ENCODE measurements around the gene AFG1L. TPM values are rescaled to one million over a fixed set of nuclear protein-coding genes. Genes with fewer than 3 reads are reported as not detected.

AFG1L gene
- total and polyA plus RNA-seq, 2 experiments from 2014 or later: 4.1 to 8.7 TPM

GRCh38 chr6:108260809-108261569 is 33.9 kb upstream of the AFG1L start, which contains the start of gene SNX3:
TSS of gene SNX3 (minus strand) at chr6:108261040. CDS start at chr6:108260921, 119 bp downstream.
- peak within 1 kb of the TSS; percentile 85 for H3K4me3 Mint-ChIP-seq
- H3K27me3 Mint-ChIP-seq (ENCODE audit: insufficient read depth, low read depth, poor library complexity): no peaks in the 10 kb centered on the region

More at GRCh38 chr6:108260809-108261569, 33.9 kb upstream of the AFG1L start, which contains the start of gene SNX3:
- H3K27ac Mint-ChIP-seq: peak within 1 kb of the TSS; percentile 96
- Histone ChIP-seq H3K27ac (ENCODE audit: low read depth) (peak within 1 kb of the TSS; percentile 86), H3K9me2 (ENCODE audit: insufficient read depth) (no peaks in the 10 kb centered on the region), H3F3A (replicated peaks; ENCODE audit: low read depth) (peaks cover 2% of the 10 kb centered on the region; the same call in 1 of the 2 replicates), H3K4me3 (peak within 1 kb of the TSS; percentile 98), H3K36me3 (ENCODE audit: insufficient read depth) (no peaks in the 10 kb centered on the region), H3K27me3 (ENCODE audit: insufficient read depth) (no peaks in the 10 kb centered on the region), H3K79me2 (replicated peaks; ENCODE audit: insufficient read depth) (peaks cover 40% of the 10 kb centered on the region), H3K4me1 (ENCODE audit: insufficient read depth) (peaks cover 10% of the 10 kb centered on the region), H3K4me2 (peak within 1 kb of the TSS; percentile 85), H4K20me1 (replicated peaks; ENCODE audit: insufficient read depth) (0 out of 2 replicates have a peak, but pooled peaks cover 7% of the 10 kb centered on the region), H2AFZ (peak within 1 kb of the TSS; percentile 98)
- TF ChIP-seq, protein P1, sequence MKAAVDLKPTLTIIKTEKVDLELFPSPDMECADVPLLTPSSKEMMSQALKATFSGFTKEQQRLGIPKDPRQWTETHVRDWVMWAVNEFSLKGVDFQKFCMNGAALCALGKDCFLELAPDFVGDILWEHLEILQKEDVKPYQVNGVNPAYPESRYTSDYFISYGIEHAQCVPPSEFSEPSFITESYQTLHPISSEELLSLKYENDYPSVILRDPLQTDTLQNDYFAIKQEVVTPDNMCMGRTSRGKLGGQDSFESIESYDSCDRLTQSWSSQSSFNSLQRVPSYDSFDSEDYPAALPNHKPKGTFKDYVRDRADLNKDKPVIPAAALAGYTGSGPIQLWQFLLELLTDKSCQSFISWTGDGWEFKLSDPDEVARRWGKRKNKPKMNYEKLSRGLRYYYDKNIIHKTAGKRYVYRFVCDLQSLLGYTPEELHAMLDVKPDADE (IDR thresholded peaks at IDR 0.05): peak; percentile 74
- TF ChIP-seq POLR2AphosphoS5 (IDR thresholded peaks at IDR 0.05; ENCODE audit: low read depth) (peak; percentile 67), ZNF331 (CRISPR knock-in tag; IDR thresholded peaks at IDR 0.05; ENCODE audit: low read depth) (no peak), ZNF462 (CRISPR knock-in tag; IDR thresholded peaks at IDR 0.05) (no peak), JUNB (IDR thresholded peaks at IDR 0.05; ENCODE audit: unreplicated experiment) (no peak), NANOG (IDR thresholded peaks at IDR 0.05; ENCODE audit: borderline replicate concordance) (no peak), CREB1 (CRISPR knock-in tag; IDR thresholded peaks at IDR 0.05; ENCODE audit: low read depth) (peak; percentile 6; the same call in 1 of the 2 replicates), EZH2phosphoT487 (IDR thresholded peaks at IDR 0.05; ENCODE audit: unreplicated experiment) (no peak), REST (IDR thresholded peaks at IDR 0.05; ENCODE audit: unreplicated experiment) (no peak), STAT1 (IDR thresholded peaks at IDR 0.05; ENCODE audit: unreplicated experiment) (no peak)
- H3K36me3 Mint-ChIP-seq (ENCODE audit: low read depth): no peaks in the 10 kb centered on the region
- peak; percentile 95 for DNase-seq (ENCODE audit: low spot score)
- ATAC-seq: peak; percentile 94
- H3K9me3 Mint-ChIP-seq: no peaks in the 10 kb centered on the region
- no peaks in the 10 kb centered on the region; the same call in 2 of the 3 replicates for H3K4me1 Mint-ChIP-seq

Data from GM23338 (cell line).